HL-60 (cell line): ENCODE data around the gene ZNF106.

Experiments
- POLR2AphosphoS5 ChIP-seq: IDR thresholded peaks from 2 replicates; pipeline ENCODE4 v1.6.1; 2012; ENCODE audit warnings: low read depth
- REST ChIP-seq: IDR thresholded peaks from 2 replicates; pipeline ENCODE4 v1.6.1; 2012; ENCODE audit warnings: low read depth; ENCODE audit not compliant: insufficient replicate concordance
- TF ChIP-seq, protein P1 (sequence below): IDR thresholded peaks from one replicate; pipeline ENCODE4 v1.5.1; 2011; ENCODE audit warnings: low read length, control low read depth, inconsistent platforms; ENCODE audit not compliant: insufficient read depth

GRCh38 chr15:42411884-42412283, 79.1 kb downstream of the ZNF106 start:
- TF ChIP-seq, protein P1, sequence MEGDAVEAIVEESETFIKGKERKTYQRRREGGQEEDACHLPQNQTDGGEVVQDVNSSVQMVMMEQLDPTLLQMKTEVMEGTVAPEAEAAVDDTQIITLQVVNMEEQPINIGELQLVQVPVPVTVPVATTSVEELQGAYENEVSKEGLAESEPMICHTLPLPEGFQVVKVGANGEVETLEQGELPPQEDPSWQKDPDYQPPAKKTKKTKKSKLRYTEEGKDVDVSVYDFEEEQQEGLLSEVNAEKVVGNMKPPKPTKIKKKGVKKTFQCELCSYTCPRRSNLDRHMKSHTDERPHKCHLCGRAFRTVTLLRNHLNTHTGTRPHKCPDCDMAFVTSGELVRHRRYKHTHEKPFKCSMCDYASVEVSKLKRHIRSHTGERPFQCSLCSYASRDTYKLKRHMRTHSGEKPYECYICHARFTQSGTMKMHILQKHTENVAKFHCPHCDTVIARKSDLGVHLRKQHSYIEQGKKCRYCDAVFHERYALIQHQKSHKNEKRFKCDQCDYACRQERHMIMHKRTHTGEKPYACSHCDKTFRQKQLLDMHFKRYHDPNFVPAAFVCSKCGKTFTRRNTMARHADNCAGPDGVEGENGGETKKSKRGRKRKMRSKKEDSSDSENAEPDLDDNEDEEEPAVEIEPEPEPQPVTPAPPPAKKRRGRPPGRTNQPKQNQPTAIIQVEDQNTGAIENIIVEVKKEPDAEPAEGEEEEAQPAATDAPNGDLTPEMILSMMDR: no peak
- TF ChIP-seq REST (no peak), POLR2AphosphoS5 (no peak)
